Panc1 (cell line): ENCODE data around the gene BOK. TPM values are rescaled to one million over a fixed set of nuclear protein-coding genes. Genes with fewer than 3 reads are reported as not detected.

Experiments used
- ATAC-seq: fragments of 200-7000 bp; cut with Tn5 transposase; 2 replicates; pipeline ENCODE4 v1.9.1; 2020; ENCODE audit warnings: mild to moderate bottlenecking, moderate library complexity
- BruUV-seq: library from RNA; stranded (reverse); fragments of 400-500 nt; replicated peaks from 2 replicates; lab custom pipeline; 2021; lab: Mats Ljungman, UMichigan
- CTCF ChIA-PET: fragments of 300-600 bp; sonication (Branson Sonifier 250); formaldehyde crosslinking; loops from one replicate; lab custom pipeline; 2022; ENCODE audit warnings: antibody characterized with exemption; lab: Charles Lee
- POLR2A ChIA-PET: fragments of 300-600 bp; sonication (Branson Sonifier 250); formaldehyde crosslinking; loops from one replicate; lab custom pipeline; 2022; ENCODE audit warnings: antibody characterized with exemption; lab: Charles Lee
- DNase-seq: peaks from one replicate; pipeline ENCODE4 v3.0.0-alpha.2; 2010; ENCODE audit warnings: low read depth, low spot score
- H3K27ac ChIP-seq: 2 replicates; pipeline ENCODE4 v1.5.1; 2011; ENCODE audit warnings: mild to moderate bottlenecking, low read length, inconsistent platforms
- H3K27me3 ChIP-seq: fragments of 200-500 bp; sonication (Bioruptor generic); 2 replicates; pipeline ENCODE4 v1.6.0; 2014; ENCODE audit warnings: low read length, inconsistent platforms; ENCODE audit not compliant: control insufficient read depth, insufficient read depth
- H3K36me3 ChIP-seq: fragments of 200-500 bp; sonication (Bioruptor generic); 2 replicates; pipeline ENCODE4 v1.5.1; 2014; ENCODE audit warnings: inconsistent platforms, mild to moderate bottlenecking, low read length, moderate library complexity; ENCODE audit not compliant: control insufficient read depth, insufficient read depth
- H3K4me1 ChIP-seq: 2 replicates; pipeline ENCODE4 v1.5.1; 2011; ENCODE audit warnings: inconsistent platforms, mild to moderate bottlenecking, low read length, moderate library complexity; ENCODE audit not compliant: control insufficient read depth, insufficient read depth
- H3K4me3 ChIP-seq, 2 experiments: 2 replicates each; pipeline ENCODE4 v1.5.1; 2011 to 2012; ENCODE audit warnings: low read depth in 2 of 2, low read length in 2 of 2, mild to moderate bottlenecking in 2 of 2, inconsistent platforms in 1 of 2, moderate library complexity in 1 of 2
- H3K9me3 ChIP-seq: fragments of 200-500 bp; sonication (Bioruptor generic); 2 replicates; pipeline ENCODE4 v1.5.1; 2014; ENCODE audit warnings: low read depth, mild to moderate bottlenecking, inconsistent platforms, low read length, moderate library complexity; ENCODE audit not compliant: control insufficient read depth, insufficient read depth
- CTCF ChIP-seq: fragments of 450-650 bp; IDR thresholded peaks from 2 replicates; pipeline ENCODE4 v1.5.1; 2017; ENCODE audit warnings: mild to moderate bottlenecking
- POLR2AphosphoS5 ChIP-seq: IDR thresholded peaks from 2 replicates; pipeline ENCODE4 v1.6.1; 2012; ENCODE audit warnings: mild to moderate bottlenecking, low read depth, low read length, moderate library complexity
- REST ChIP-seq, 2 experiments: IDR thresholded peaks; 2 replicates each; pipeline ENCODE4 v1.6.1; 2011 to 2012; ENCODE audit warnings: low read depth in 2 of 2, control low read depth in 1 of 2, low read length in 1 of 2, mild to moderate bottlenecking in 1 of 2, moderate library complexity in 1 of 2; ENCODE audit not compliant: insufficient read depth in 1 of 2
- SIN3A ChIP-seq: IDR thresholded peaks from 2 replicates; pipeline ENCODE4 v1.6.1; 2012; ENCODE audit warnings: low read depth, mild to moderate bottlenecking, low read length, moderate library complexity, borderline replicate concordance; ENCODE audit not compliant: insufficient read depth
- TCF7L2 ChIP-seq: IDR thresholded peaks from 2 replicates; pipeline ENCODE4 v1.6.1; 2011; ENCODE audit warnings: mild to moderate bottlenecking, low read depth, low read length, inconsistent platforms
- in situ Hi-C: cut with HindIII; loops from 2 replicates; pipeline ENCODE4 v1.10.0; 2016; ENCODE audit warnings: low sequenced_read_pairs, low pct_unique_long_range_greater_than_20kb
- intact Hi-C: fragments of 100-400 bp; cut with micrococcal nuclease; formaldehyde crosslinking; loops from one replicate; pipeline ENCODE4 v1.10.0; 2022; ENCODE audit not compliant: unreplicated experiment
- total RNA-seq: library from RNA; stranded (reverse); gene quantifications from one replicate; pipeline ENCODE4 v1.2.1, GENCODE V29; 2021; ENCODE audit not compliant: unreplicated experiment

The BOK gene
- total RNA-seq, 1 experiment from 2014 or later: 39.1 TPM

GRCh38 chr2:241551599-241551997 is 6.9 kb upstream of the BOK start:
- no peak for DNase-seq
- H3K9me3 ChIP-seq: no peaks in the 10 kb centered on the region
- H3K27me3 ChIP-seq: no peaks in the 10 kb centered on the region
- in situ Hi-C loops: no loop called here
- ATAC-seq: no peak
- BruUV-seq: no TSS peak
- H3K4me1 ChIP-seq: peaks cover 12% of the 10 kb centered on the region
- H3K36me3 ChIP-seq: no peaks in the 10 kb centered on the region
- H3K4me3 ChIP-seq: no peak overlapping the region
- CTCF ChIA-PET: no interaction called here
- intact Hi-C loops: no loop called here
- H3K27ac ChIP-seq: no peak overlapping the region
- TF ChIP-seq REST (IDR thresholded peaks at IDR 0.05; ENCODE audit: insufficient read depth in 1 of 2, low read depth in 2 of 2, low read length in 1 of 2) (no peak), CTCF (no peak), TCF7L2 (no peak), POLR2AphosphoS5 (no peak), SIN3A (no peak)
- POLR2A ChIA-PET: no interaction called here

GRCh38 chr2:241551998-241552737 is 6.4 kb upstream of the BOK start:
- DNase-seq (no peak), ATAC-seq (no peak)
- Histone ChIP-seq H3K4me3 (no peak overlapping the region), H3K36me3 (no peaks in the 10 kb centered on the region), H3K4me1 (peaks cover 7% of the 10 kb centered on the region), H3K9me3 (no peaks in the 10 kb centered on the region), H3K27ac (no peak overlapping the region), H3K27me3 (no peaks in the 10 kb centered on the region)
- TF ChIP-seq TCF7L2 (no peak), SIN3A (no peak), CTCF (no peak), POLR2AphosphoS5 (no peak), REST (IDR thresholded peaks at IDR 0.05; ENCODE audit: insufficient read depth in 1 of 2, low read depth in 2 of 2, low read length in 1 of 2) (no peak)
- intact Hi-C loops: no loop called here
- BruUV-seq: no TSS peak
- POLR2A ChIA-PET: no interaction called here
- in situ Hi-C loops: no loop called here
- CTCF ChIA-PET: no interaction called here
